Measurements from ENCODE around the gene CDC42BPG.

The CDC42BPG gene

DNA sequence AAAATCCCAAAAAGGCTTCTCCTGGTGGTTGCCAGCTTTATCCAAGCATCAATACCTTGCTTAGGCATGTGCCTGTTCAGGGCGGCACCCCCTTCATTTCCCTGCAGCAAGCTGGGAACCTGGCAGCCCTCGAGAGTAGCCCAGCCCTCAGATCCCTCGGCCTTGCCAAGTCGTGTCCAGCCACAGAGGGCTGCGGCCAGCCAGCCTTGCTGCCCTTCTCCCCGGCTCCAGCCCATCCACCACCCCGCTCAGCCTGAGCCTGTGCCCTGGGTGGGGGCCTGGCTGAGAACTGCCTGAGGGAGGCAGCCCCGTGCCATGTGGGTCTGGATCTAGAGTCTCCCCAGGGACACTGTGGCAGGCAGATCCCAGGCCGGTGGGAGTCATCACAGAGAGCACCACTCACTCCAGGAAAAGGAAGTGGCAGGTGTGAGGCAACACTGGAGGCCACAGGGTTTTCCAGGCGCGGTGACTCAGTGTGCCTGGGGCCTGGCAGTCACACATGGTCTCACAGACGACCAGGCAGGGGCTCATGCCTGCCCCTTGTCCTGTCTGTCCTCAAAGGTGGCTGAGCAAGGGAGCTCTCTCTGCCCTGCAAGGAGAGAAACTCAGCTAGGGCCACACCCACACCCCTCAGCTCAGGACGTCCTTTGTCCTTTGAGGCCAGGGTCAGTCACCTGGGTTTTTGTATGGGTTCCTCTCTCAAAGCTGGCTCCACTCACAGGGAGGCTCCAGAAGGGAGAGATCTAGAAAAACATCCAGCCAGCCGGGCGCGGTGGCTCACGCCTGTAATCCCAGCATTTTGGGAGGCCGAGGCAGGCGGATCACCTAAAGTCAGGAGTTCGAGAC, 12.2 kb upstream of the CDC42BPG start:
- Histone ChIP-seq H3K4me1 (ENCODE audit: control insufficient read depth, low read length) (peaks cover 98% of the 10 kb centered on the region), H3K4me3 (ENCODE audit: low read length) (no peak overlapping the region), H3K9me3 (ENCODE audit: control insufficient read depth, insufficient read depth, low read length) (no peaks in the 10 kb centered on the region), H3F3A (ENCODE audit: control insufficient read depth, insufficient read depth) (peaks cover 41% of the 10 kb centered on the region), H3K79me2 (ENCODE audit: control insufficient read depth, low read length) (peaks cover 69% of the 10 kb centered on the region), H4K20me1 (ENCODE audit: control insufficient read depth, insufficient read depth, low read depth, low read length) (no peaks in the 10 kb centered on the region), H3K27me3 (ENCODE audit: control insufficient read depth, low read length) (no peaks in the 10 kb centered on the region), H3K27ac (ENCODE audit: low read depth, low read length) (no peak overlapping the region), H3K36me3 (ENCODE audit: control insufficient read depth, low read length) (peaks cover 84% of the 10 kb centered on the region), H3K4me2 (ENCODE audit: low read length) (no peak overlapping the region), H3K9me2 (replicated peaks; ENCODE audit: control insufficient read depth, low read length) (no peaks in the 10 kb centered on the region)
- TF ChIP-seq EZH2phosphoT487 (IDR thresholded peaks at IDR 0.05; ENCODE audit: borderline replicate concordance, low read length), result no peak
- TF ChIP-seq, protein P1, sequence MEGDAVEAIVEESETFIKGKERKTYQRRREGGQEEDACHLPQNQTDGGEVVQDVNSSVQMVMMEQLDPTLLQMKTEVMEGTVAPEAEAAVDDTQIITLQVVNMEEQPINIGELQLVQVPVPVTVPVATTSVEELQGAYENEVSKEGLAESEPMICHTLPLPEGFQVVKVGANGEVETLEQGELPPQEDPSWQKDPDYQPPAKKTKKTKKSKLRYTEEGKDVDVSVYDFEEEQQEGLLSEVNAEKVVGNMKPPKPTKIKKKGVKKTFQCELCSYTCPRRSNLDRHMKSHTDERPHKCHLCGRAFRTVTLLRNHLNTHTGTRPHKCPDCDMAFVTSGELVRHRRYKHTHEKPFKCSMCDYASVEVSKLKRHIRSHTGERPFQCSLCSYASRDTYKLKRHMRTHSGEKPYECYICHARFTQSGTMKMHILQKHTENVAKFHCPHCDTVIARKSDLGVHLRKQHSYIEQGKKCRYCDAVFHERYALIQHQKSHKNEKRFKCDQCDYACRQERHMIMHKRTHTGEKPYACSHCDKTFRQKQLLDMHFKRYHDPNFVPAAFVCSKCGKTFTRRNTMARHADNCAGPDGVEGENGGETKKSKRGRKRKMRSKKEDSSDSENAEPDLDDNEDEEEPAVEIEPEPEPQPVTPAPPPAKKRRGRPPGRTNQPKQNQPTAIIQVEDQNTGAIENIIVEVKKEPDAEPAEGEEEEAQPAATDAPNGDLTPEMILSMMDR (IDR thresholded peaks at IDR 0.05; ENCODE audit: low read depth, low read length, poor library complexity, severe bottlenecking), result no peak

DNA sequence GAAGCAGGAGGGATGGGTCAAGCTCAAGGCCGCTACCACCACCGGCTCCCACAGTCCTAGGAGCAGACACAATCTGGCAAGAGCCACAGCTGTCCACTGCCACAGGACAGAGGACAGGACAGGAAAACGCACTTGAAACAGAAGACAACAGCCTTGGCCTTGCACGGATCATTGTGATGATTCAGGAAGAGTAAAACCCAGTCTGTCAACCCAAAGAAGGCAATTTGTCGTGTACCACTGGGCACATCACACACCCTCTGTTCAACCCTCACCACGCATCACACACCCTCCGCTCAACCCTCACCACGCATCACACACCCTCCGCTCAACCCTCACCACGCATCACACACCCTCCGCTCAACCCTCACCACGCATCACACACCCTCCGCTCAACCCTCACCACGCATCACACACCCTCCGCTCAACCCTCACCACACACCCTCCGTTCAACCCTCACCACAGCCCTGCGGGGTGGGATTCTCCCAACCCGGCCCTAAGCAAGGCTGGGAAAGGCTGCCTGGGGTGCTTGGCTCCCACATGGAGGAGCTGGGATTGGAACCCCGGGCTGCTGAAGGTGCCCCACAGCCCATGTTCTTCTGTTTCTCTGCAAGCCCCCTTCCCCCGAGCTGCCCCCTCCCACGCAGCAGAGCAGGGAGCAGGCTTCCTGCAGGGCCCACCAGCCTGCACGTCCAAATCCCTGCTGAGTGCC, 11.3 kb upstream of the CDC42BPG start:
- H3K36me3 ChIP-seq (ENCODE audit: control insufficient read depth, low read length), result peaks cover 82% of the 10 kb centered on the region
- H4K20me1 ChIP-seq (ENCODE audit: control insufficient read depth, insufficient read depth, low read depth, low read length), result no peaks in the 10 kb centered on the region

DNA sequence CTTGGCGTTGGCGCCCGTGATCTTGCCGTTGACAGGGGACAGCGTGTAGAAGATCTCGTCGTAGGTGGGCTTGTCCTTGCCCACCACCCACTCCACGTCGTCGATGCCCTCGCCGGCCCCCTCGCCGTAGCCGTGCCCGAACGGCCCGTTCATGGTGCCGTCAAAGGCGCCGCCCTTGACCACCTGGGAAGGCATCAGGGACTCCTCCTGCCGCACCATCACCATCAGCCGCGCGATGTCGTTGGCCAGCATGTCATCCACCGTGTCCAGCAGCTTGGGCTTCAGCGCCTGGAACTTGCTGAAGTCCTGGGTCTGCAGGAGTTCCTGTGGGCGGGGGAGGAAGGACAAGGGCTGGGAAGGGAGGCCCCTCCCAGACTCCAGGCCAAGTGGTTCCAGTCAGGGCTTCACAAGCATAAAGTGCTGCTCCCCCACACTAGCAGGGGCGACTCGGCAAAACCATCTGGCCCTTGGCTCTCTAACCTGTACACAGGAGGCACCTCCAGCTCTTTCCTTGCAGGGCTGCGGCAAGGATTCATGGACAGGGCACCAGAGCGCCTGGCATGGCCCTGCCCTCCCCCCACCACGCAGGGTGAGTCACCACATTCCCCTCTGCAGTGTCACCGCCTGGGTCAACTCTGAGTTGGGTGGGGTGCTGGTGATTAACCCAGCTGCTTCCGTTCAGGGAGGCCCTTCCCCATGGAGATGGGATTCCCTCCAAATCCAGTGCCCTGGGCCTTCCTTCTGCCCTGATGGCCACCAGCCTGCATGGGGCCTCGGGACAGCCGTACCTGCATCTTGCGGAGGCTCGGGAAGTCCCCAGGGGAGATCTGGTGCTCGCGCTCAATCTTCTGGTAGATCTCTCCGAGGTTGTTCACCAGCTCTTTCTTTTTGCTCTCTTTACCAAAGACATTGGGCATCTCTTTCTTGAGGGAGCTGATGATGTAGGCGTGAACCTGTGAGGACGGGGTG, 10.4 kb upstream of the CDC42BPG start:
- peaks cover 76% of the 10 kb centered on the region for H3K36me3 ChIP-seq (ENCODE audit: control insufficient read depth, low read length)
- peak overlapping the region; percentile 60 for H3K4me3 ChIP-seq (ENCODE audit: low read length)
- TF ChIP-seq, protein P1 (IDR thresholded peaks at IDR 0.05; ENCODE audit: low read depth, low read length, poor library complexity, severe bottlenecking), result no peak
- TF ChIP-seq EZH2phosphoT487 (IDR thresholded peaks at IDR 0.05; ENCODE audit: borderline replicate concordance, low read length), result no peak
- peaks cover 98% of the 10 kb centered on the region for H3K4me1 ChIP-seq (ENCODE audit: control insufficient read depth, low read length)
- no peaks in the 10 kb centered on the region for H3K9me3 ChIP-seq (ENCODE audit: control insufficient read depth, insufficient read depth, low read length)
- no peaks in the 10 kb centered on the region for H3K9me2 ChIP-seq (replicated peaks; ENCODE audit: control insufficient read depth, low read length)
- H3K27me3 ChIP-seq (ENCODE audit: control insufficient read depth, low read length), result no peaks in the 10 kb centered on the region
- H3K4me2 ChIP-seq (ENCODE audit: low read length), result peak overlapping the region; percentile 80
- H3K27ac ChIP-seq (ENCODE audit: low read depth, low read length), result peak overlapping the region; percentile 98
- peaks cover 39% of the 10 kb centered on the region for H3F3A ChIP-seq (ENCODE audit: control insufficient read depth, insufficient read depth)
- H3K79me2 ChIP-seq (ENCODE audit: control insufficient read depth, low read length), result peaks cover 54% of the 10 kb centered on the region
- no peaks in the 10 kb centered on the region for H4K20me1 ChIP-seq (ENCODE audit: control insufficient read depth, insufficient read depth, low read depth, low read length)

More for the DNA sequence above, 11.3 kb upstream of the CDC42BPG start:
- Histone ChIP-seq H3F3A (ENCODE audit: control insufficient read depth, insufficient read depth) (peaks cover 40% of the 10 kb centered on the region), H3K9me3 (ENCODE audit: control insufficient read depth, insufficient read depth, low read length) (no peaks in the 10 kb centered on the region), H3K27ac (ENCODE audit: low read depth, low read length) (peak overlapping the region; percentile 98; the same call in 1 of the 2 replicates), H3K4me2 (ENCODE audit: low read length) (peak overlapping the region; percentile 80; the same call in 1 of the 2 replicates), H3K4me1 (ENCODE audit: control insufficient read depth, low read length) (peaks cover 98% of the 10 kb centered on the region), H3K79me2 (ENCODE audit: control insufficient read depth, low read length) (peaks cover 62% of the 10 kb centered on the region), H3K27me3 (ENCODE audit: control insufficient read depth, low read length) (no peaks in the 10 kb centered on the region), H3K4me3 (ENCODE audit: low read length) (no peak overlapping the region), H3K9me2 (replicated peaks; ENCODE audit: control insufficient read depth, low read length) (no peaks in the 10 kb centered on the region)
- TF ChIP-seq, protein P1 (IDR thresholded peaks at IDR 0.05; ENCODE audit: low read depth, low read length, poor library complexity, severe bottlenecking), result no peak
- no peak for TF ChIP-seq EZH2phosphoT487 (IDR thresholded peaks at IDR 0.05; ENCODE audit: borderline replicate concordance, low read length)
